Measurements from ENCODE around the gene TMEM86B. TPM values are rescaled to one million over a fixed set of nuclear protein-coding genes. Genes with fewer than 3 reads are reported as not detected.
A peak's percentile ranks its signal among the peaks of the same experiment; 100 is the strongest.

The TMEM86B gene
- total RNA-seq, 1 experiment from 2014 or later, result 14.2 TPM

- in situ Hi-C loops (cut with HindIII; ENCODE audit: low pct_unique_long_range_greater_than_20kb, low sequenced_read_pairs), result no loop called here
- ATAC-seq (peak; percentile 80), DNase-seq (ENCODE audit: low read depth, low spot score) (peak; percentile 99)
- no TSS peak for BruUV-seq (replicated peaks)
- intact Hi-C loops (cut with micrococcal nuclease; ENCODE audit: unreplicated experiment), result no loop called here
- TF ChIP-seq CTCF (IDR thresholded peaks at IDR 0.05) (no peak), SIN3A (IDR thresholded peaks at IDR 0.05; ENCODE audit: borderline replicate concordance, insufficient read depth, low read depth, low read length) (no peak), POLR2AphosphoS5 (IDR thresholded peaks at IDR 0.05; ENCODE audit: low read depth, low read length) (peak; percentile 92), TCF7L2 (IDR thresholded peaks at IDR 0.05; ENCODE audit: low read depth, low read length) (peak; percentile 60)
- TF ChIP-seq, protein P1, sequence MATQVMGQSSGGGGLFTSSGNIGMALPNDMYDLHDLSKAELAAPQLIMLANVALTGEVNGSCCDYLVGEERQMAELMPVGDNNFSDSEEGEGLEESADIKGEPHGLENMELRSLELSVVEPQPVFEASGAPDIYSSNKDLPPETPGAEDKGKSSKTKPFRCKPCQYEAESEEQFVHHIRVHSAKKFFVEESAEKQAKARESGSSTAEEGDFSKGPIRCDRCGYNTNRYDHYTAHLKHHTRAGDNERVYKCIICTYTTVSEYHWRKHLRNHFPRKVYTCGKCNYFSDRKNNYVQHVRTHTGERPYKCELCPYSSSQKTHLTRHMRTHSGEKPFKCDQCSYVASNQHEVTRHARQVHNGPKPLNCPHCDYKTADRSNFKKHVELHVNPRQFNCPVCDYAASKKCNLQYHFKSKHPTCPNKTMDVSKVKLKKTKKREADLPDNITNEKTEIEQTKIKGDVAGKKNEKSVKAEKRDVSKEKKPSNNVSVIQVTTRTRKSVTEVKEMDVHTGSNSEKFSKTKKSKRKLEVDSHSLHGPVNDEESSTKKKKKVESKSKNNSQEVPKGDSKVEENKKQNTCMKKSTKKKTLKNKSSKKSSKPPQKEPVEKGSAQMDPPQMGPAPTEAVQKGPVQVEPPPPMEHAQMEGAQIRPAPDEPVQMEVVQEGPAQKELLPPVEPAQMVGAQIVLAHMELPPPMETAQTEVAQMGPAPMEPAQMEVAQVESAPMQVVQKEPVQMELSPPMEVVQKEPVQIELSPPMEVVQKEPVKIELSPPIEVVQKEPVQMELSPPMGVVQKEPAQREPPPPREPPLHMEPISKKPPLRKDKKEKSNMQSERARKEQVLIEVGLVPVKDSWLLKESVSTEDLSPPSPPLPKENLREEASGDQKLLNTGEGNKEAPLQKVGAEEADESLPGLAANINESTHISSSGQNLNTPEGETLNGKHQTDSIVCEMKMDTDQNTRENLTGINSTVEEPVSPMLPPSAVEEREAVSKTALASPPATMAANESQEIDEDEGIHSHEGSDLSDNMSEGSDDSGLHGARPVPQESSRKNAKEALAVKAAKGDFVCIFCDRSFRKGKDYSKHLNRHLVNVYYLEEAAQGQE (IDR thresholded peaks at IDR 0.05; ENCODE audit: insufficient read depth in 1 of 2, low read depth in 2 of 2, low read length in 1 of 2), result peak in 1 of 2 experiments; percentile 47; a peak in 1 of 4 replicates
- no peaks in the 10 kb centered on the region for H3K27me3 ChIP-seq (ENCODE audit: control insufficient read depth, insufficient read depth, low read length)
- ChIA-PET POLR2A (interaction anchor here (0.6 to 0.7 kb wide), 2 partner anchors 163 to 577 kb away, joined by 3 to 5 read pairs; no protein-coding TSS in a partner anchor), CTCF (interaction anchor here (0.6 kb wide), 1 partner anchor 75 kb away, joined by 3 read pairs; no protein-coding TSS in a partner anchor)
- H3K4me1 ChIP-seq (ENCODE audit: control insufficient read depth, insufficient read depth, low read length), result peaks cover 19% of the 10 kb centered on the region
- peak overlapping the region; percentile 89 for H3K27ac ChIP-seq (ENCODE audit: low read length)
- H3K9me3 ChIP-seq (ENCODE audit: control insufficient read depth, insufficient read depth, low read depth, low read length), result peaks cover 8% of the 10 kb centered on the region; the same call in 1 of the 2 replicates
- no peaks in the 10 kb centered on the region for H3K36me3 ChIP-seq (ENCODE audit: control insufficient read depth, insufficient read depth, low read length)
- peak overlapping the region in 1 of 2 experiments; percentile 5; a peak in 1 of 4 replicates for H3K4me3 ChIP-seq (ENCODE audit: low read depth in 2 of 2, low read length in 2 of 2)
Observed at GRCh38 chr19:55209693-55210472, 18.7 kb downstream of the TMEM86B start.

DNA sequence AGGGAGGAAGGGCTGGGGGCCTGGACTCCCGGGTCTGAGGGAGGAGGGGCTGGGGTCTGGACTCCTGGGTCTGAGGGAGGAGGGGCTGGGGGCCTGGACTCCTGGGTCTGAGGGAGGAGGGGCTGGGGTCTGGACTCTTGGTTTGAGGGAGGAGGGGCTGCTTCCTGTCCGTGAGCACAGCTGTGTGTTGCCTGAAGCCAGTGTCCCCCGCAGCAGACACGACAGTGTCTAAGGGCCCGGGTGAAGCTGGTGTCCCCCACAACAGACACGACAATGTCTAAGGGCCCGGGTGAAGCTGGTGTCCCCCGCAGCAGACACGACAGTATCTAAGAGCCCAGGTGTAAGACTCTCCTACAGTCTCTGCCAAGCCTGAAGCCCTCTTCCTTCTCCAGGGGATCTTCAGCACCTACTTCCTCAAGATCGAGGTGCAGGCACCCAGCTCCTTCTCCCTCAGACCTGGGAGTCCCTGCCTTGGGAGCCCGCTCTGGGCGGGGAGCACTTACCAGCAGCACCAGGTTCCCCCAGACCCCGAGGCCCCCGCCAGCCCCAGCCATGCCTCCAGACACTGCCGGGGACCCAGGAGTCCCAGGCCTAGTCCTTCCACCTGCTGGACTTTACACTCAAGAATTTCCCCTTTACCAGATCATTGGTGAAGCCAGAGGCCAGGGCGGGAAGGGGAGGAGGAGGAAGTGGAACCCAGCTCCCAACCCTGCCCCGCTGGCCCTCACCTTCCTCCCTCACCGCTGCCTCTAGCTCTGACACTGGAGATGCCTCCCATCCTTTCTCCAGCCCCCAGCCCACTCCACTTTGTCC lies 19.5 kb downstream of the TMEM86B start, which contains the start of gene PTPRH:
Gene PTPRH, minus strand, starts transcription at position 622 of the 813 bp plus-strand sequence. Its CDS starts 68 bp downstream, at position 554.
- peaks cover 19% of the 10 kb centered on the region for H3K4me1 ChIP-seq (ENCODE audit: control insufficient read depth, insufficient read depth, low read length)
- ATAC-seq (peak; percentile 57), DNase-seq (ENCODE audit: low read depth, low spot score) (no peak)
- intact Hi-C loops (cut with micrococcal nuclease; ENCODE audit: unreplicated experiment), result no loop called here
- H3K36me3 ChIP-seq (ENCODE audit: control insufficient read depth, insufficient read depth, low read length), result peaks cover 5% of the 10 kb centered on the region
- TF ChIP-seq POLR2AphosphoS5 (IDR thresholded peaks at IDR 0.05; ENCODE audit: low read depth, low read length) (no peak), TCF7L2 (IDR thresholded peaks at IDR 0.05; ENCODE audit: low read depth, low read length) (no peak), CTCF (IDR thresholded peaks at IDR 0.05) (no peak), SIN3A (IDR thresholded peaks at IDR 0.05; ENCODE audit: borderline replicate concordance, insufficient read depth, low read depth, low read length) (no peak)
- TF ChIP-seq, protein P1 (IDR thresholded peaks at IDR 0.05; ENCODE audit: insufficient read depth in 1 of 2, low read depth in 2 of 2, low read length in 1 of 2), result no peak
- peak within 1 kb of the TSS; percentile 89 for H3K27ac ChIP-seq (ENCODE audit: low read length)
- CTCF ChIA-PET, result interaction anchor here (0.6 kb wide), 2 partner anchors 74 to 862 kb away, joined by 3 to 5 read pairs; no protein-coding TSS in a partner anchor
- POLR2A ChIA-PET, result interaction anchor here (0.5 to 0.7 kb wide), 7 partner anchors 10 to 164 kb away, joined by 3 to 11 read pairs (median 3); no protein-coding TSS in a partner anchor
- peaks cover 8% of the 10 kb centered on the region; the same call in 1 of the 2 replicates for H3K9me3 ChIP-seq (ENCODE audit: control insufficient read depth, insufficient read depth, low read depth, low read length)
- no peaks in the 10 kb centered on the region for H3K27me3 ChIP-seq (ENCODE audit: control insufficient read depth, insufficient read depth, low read length)
- no TSS peak for BruUV-seq (replicated peaks)
- H3K4me3 ChIP-seq (ENCODE audit: low read depth in 2 of 2, low read length in 2 of 2), result peak within 1 kb of the TSS in 1 of 2 experiments; percentile 5; a peak in 1 of 4 replicates
- in situ Hi-C loops (cut with HindIII; ENCODE audit: low pct_unique_long_range_greater_than_20kb, low sequenced_read_pairs), result no loop called here
